AG04449 (cell line): ENCODE data around the gene SGO2.
A peak's percentile ranks its signal among the peaks of the same experiment; 100 is the strongest.
"Not testable (repeated sequence)": the region's sequence is repeated elsewhere in the genome, so short reads cannot be mapped to it uniquely, and the experiment has no call there.

Source experiments
- CTCF ChIA-PET: fragments of 350-600 bp; formaldehyde crosslinking; extraction: SDS; loops from one replicate; lab custom pipeline; 2021; ENCODE audit warnings: antibody characterized with exemption; lab: Yijun Ruan, JAX
- POLR2A ChIA-PET: fragments of 400-600, 350-600 bp; formaldehyde crosslinking; extraction: SDS; loops from one replicate; lab custom pipeline; 2020; ENCODE audit warnings: antibody characterized with exemption, inconsistent platforms; lab: Yijun Ruan, JAX
- DNase-seq: peaks from one replicate; pipeline ENCODE4 v3.0.0-alpha.2; 2010; ENCODE audit warnings: low read depth, low spot score
- H3K4me3 ChIP-seq: 2 replicates; pipeline ENCODE4 v1.5.1; 2011; ENCODE audit warnings: low read depth, mild to moderate bottlenecking, control low read depth, low read length
- CTCF ChIP-seq: IDR thresholded peaks from one replicate; pipeline ENCODE4 v1.5.1; 2011; ENCODE audit warnings: mild to moderate bottlenecking, moderate library complexity, low read length, control low read depth, inconsistent platforms; ENCODE audit not compliant: insufficient read depth; ENCODE audit errors: missing control alignments

Gene SGO2

GRCh38 chr2:200525551-200525881 is 491 bp upstream of the SGO2 start:
- ChIA-PET POLR2A (no interaction called here), CTCF (interaction anchor here (0.9 to 2.8 kb wide), 6 partner anchors 8 to 551 kb away, joined by 3 to 26 read pairs (median 9); partner anchors contain the start of gene KCTD18)
- TF ChIP-seq CTCF = no peak
- DNase-seq = no peak
- H3K4me3 ChIP-seq = peak overlapping the region; percentile 97

GRCh38 chr2:200528228-200528627 is 2.2 kb downstream of the SGO2 start:
- no peak overlapping the region for H3K4me3 ChIP-seq
- no peak for TF ChIP-seq CTCF
- ChIA-PET CTCF (interaction anchor here (1.2 kb wide), 1 partner anchor 34 kb away, joined by 3 read pairs; no protein-coding TSS in a partner anchor), POLR2A (no interaction called here)
- DNase-seq = no peak

GRCh38 chr2:200533754-200534153 is 7.7 kb downstream of the SGO2 start:
- TF ChIP-seq CTCF = no peak
- POLR2A ChIA-PET = no interaction called here
- H3K4me3 ChIP-seq = no peak overlapping the region
- CTCF ChIA-PET = interaction anchor here (1.0 to 1.4 kb wide), 3 partner anchors 9 to 169 kb away, joined by 3 read pairs; no protein-coding TSS in a partner anchor
- no peak for DNase-seq

- no peak for TF ChIP-seq CTCF
- DNase-seq = no peak
- no peak overlapping the region for H3K4me3 ChIP-seq
- ChIA-PET POLR2A (interaction anchor here (0.7 to 1.0 kb wide), 2 partner anchors 8 to 12 kb away, joined by 3 read pairs; partner anchors contain the start of gene SGO2), CTCF (interaction anchor here (1.0 to 1.4 kb wide), 6 partner anchors 8 to 168 kb away, joined by 3 to 4 read pairs (median 3); no protein-coding TSS in a partner anchor)
Observed at GRCh38 chr2:200534572-200534971, 8.6 kb downstream of the SGO2 start.

GRCh38 chr2:200538139-200538538 is 12.1 kb downstream of the SGO2 start:
- no peak for TF ChIP-seq CTCF
- H3K4me3 ChIP-seq = no peak overlapping the region
- CTCF ChIA-PET = interaction anchor here (1.0 to 1.1 kb wide), 2 partner anchors 15 to 29 kb away, joined by 3 to 4 read pairs; partner anchors contain the start of gene KCTD18
- no peak for DNase-seq
- POLR2A ChIA-PET = no interaction called here

- TF ChIP-seq CTCF = no peak
Observed at GRCh38 chr2:200540793-200541192, 14.8 kb downstream of the SGO2 start.

GRCh38 chr2:200566596-200566995 is 40.6 kb downstream of the SGO2 start:
- POLR2A ChIA-PET, DNase-seq, H3K4me3 ChIP-seq: not testable (repeated sequence)
- CTCF ChIA-PET = interaction anchor here (4.1 kb wide), 1 partner anchor 137 kb away, joined by 16 read pairs; no protein-coding TSS in a partner anchor

More at GRCh38 chr2:200540793-200541192, 14.8 kb downstream of the SGO2 start:
- no peak for DNase-seq
- H3K4me3 ChIP-seq = no peak overlapping the region
- ChIA-PET CTCF (no interaction called here), POLR2A (no interaction called here)
